Stomach smooth muscle (tissue), 2 donors: Measurements from ENCODE around the gene GHRH.
A peak's percentile ranks its signal among the peaks of the same experiment; 100 is the strongest.

Experiments used
- H3K27ac ChIP-seq: one replicate; pipeline ENCODE4 v1.7.0; 2013; ENCODE audit warnings: mild to moderate bottlenecking, low read length, inconsistent platforms
- H3K27me3 ChIP-seq, 2 donors: one replicate each; pipeline ENCODE4 v1.7.0; 2013; ENCODE audit warnings: low read length in 2 of 2; ENCODE audit not compliant: insufficient read depth in 2 of 2, control insufficient read depth in 1 of 2
- H3K36me3 ChIP-seq, 2 donors: one replicate each; pipeline ENCODE4 v1.7.0; 2013; ENCODE audit warnings: low read length in 2 of 2; ENCODE audit not compliant: control insufficient read depth in 2 of 2, insufficient read depth in 2 of 2
- H3K4me1 ChIP-seq: one replicate; pipeline ENCODE4 v1.7.0; 2013; ENCODE audit warnings: low read length; ENCODE audit not compliant: control insufficient read depth, insufficient read depth
- H3K4me3 ChIP-seq, 2 donors: one replicate each; pipeline ENCODE4 v1.7.0; 2013; ENCODE audit warnings: low read length in 2 of 2
- H3K9ac ChIP-seq, 2 donors: one replicate each; pipeline ENCODE4 v1.7.0; 2013; ENCODE audit warnings: low read length in 2 of 2, mild to moderate bottlenecking in 1 of 2
- H3K9me3 ChIP-seq, 2 donors: one replicate each; pipeline ENCODE4 v1.7.0; 2013; ENCODE audit warnings: low read length in 2 of 2; ENCODE audit not compliant: control insufficient read depth in 2 of 2
- donor health status: healthy.
- donor health status: Pancreatic carcinoma.

GHRH gene

DNA sequence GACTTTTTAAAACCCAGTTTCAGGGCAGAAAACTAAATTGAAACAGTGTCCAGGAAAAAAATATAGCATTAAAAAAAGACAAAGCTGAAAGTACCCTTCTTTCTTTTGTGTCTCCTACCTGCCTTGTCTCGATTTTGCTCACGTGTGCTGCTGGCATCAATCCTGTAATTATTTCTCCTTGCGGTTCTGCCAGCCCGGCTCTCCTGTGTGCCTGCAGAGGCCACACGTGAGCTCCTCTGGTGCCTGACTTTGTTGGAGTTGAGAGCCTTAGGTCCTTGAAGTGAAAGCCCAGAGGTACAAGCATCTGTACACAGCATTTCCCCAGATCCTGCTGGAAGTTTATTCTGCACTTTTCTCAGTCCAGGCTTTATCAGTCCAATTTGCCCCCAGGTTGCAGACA is 36.5 kb downstream of the GHRH start:
- H3K4me1 ChIP-seq = peaks cover 17% of the 10 kb centered on the region
- no peak overlapping the region for H3K27ac ChIP-seq
- no peaks in the 10 kb centered on the region for H3K9me3 ChIP-seq
- H3K4me3 ChIP-seq = no peak overlapping the region
- no peaks in the 10 kb centered on the region for H3K27me3 ChIP-seq
- no peak overlapping the region for H3K9ac ChIP-seq
- peaks cover 57 to 60% of the 10 kb centered on the region in 2 donors for H3K36me3 ChIP-seq

DNA sequence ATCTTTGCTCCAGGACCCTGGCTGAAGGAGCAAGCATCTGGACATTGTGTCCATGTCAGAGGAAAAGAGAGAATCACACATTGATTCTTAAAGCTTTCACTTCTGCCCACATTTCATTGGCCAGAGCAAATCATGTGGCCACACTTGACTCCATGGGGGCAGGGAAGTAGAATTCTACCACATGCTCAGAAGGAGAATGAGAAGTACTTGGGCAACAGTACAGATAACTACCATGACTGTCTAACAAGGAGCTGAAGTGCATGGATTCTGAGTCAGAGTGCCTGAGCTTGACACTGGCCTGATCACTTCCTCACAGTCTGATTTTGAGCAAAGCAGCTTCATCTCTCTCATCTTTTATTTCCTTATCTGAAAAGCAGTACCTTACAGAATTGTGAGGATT is 38.6 kb downstream of the GHRH start:
- no peak overlapping the region for H3K4me3 ChIP-seq
- H3K4me1 ChIP-seq = peaks cover 14% of the 10 kb centered on the region
- no peaks in the 10 kb centered on the region for H3K9me3 ChIP-seq
- H3K9ac ChIP-seq = no peak overlapping the region
- peaks cover 39 to 41% of the 10 kb centered on the region in 2 donors for H3K36me3 ChIP-seq
- no peaks in the 10 kb centered on the region for H3K27me3 ChIP-seq
- no peak overlapping the region for H3K27ac ChIP-seq

DNA sequence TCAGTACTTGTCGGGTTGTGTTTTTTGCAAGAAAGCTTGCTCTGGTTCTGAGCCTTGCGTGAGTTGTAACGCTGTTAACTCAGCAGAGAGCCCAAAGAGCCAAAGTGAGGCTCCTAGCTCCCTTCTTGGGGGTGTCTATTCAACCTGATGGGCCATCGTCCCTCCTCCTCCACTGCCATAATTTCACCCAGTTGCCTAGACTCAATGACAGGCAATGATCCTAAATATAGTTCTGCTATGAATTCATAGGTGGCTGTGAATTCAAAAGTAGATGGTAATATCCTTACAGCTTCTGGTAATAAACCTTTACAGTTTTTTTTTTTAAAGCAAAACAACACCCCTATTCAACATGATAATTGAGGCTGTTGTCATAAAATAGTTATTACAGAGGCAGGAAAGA is 39.5 kb downstream of the GHRH start:
- Histone ChIP-seq H3K27me3 (no peaks in the 10 kb centered on the region), H3K4me3 (no peak overlapping the region), H3K9ac (no peak overlapping the region), H3K9me3 (no peaks in the 10 kb centered on the region), H3K4me1 (peaks cover 12% of the 10 kb centered on the region), H3K27ac (no peak overlapping the region), H3K36me3 (peaks cover 32 to 33% of the 10 kb centered on the region in 2 donors)

DNA sequence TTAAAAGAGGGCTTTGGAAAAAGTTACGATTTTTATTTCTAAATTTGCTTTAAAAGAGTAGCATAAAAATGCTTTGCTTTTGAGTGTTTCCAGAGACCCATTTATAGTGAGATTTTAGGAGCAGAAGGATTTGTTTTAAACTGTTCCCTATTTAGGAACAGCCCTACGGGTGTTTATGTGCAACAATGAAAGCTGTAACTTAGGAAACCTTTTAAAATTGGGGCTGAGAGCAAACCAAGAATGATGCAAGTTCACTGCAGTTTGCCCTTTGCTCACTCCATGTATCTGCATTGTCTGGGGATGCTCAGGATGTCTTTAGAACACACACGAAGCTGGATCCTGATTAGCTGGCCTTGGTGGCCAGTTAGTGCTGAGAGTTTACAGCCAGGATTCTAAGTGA is 40.9 kb downstream of the GHRH start:
- Histone ChIP-seq H3K27ac (peak overlapping the region; percentile 32), H3K4me3 (no peak overlapping the region), H3K36me3 (peaks cover 21 to 26% of the 10 kb centered on the region in 2 donors), H3K27me3 (no peaks in the 10 kb centered on the region), H3K9ac (peak overlapping the region in 1 of 2 donors; percentile 36), H3K9me3 (no peaks in the 10 kb centered on the region), H3K4me1 (peaks cover 7% of the 10 kb centered on the region)

DNA sequence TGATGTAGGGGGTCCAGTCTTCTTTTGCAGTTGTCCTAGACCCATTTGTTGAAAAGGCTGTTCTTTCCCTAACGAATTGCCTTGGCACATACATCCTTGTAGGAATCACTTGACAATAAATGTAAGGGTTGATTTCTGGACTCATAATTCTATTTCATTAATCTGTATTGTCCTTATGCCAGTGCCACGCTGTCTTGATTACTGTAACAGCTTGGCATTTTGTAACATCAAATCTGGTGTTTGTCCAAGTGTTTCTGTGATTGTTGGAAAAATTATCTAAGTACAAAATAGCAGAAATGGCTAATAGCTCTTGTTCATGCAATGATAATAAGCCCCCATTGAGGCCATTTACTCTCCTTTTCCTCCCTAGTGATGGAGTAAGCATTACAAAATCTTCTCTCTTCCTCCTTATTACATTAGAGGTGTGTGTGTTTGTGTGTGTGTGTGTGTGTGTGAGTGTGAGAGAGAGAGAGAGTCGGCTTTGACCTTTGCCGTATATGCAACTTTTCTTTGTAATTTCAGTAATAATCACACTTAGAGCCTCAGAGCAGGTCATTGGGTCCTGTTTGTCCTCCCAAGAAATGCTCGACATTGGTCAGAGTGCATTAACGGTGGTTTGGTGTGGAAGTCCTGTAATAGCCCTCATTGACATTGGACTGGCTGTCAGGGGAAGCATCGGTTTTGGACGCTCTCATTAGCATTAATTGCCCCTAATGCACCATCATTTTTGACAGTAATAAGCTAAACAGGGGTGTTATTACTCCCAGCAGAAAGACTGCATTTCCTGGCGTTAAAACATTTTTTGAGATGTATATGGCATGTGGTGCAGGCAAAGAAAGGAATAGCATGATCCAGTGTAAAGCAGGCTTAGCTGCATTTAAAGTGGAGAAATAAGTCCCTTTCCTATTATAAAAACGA is 41.6 kb downstream of the GHRH start:
- no peaks in the 10 kb centered on the region for H3K27me3 ChIP-seq
- no peak overlapping the region for H3K4me3 ChIP-seq
- H3K4me1 ChIP-seq = peaks cover 7% of the 10 kb centered on the region
- H3K9me3 ChIP-seq = no peaks in the 10 kb centered on the region
- H3K9ac ChIP-seq = peak overlapping the region in 1 of 2 donors; percentile 36
- peaks cover 14 to 19% of the 10 kb centered on the region in 2 donors for H3K36me3 ChIP-seq
- peak overlapping the region; percentile 32 for H3K27ac ChIP-seq

DNA sequence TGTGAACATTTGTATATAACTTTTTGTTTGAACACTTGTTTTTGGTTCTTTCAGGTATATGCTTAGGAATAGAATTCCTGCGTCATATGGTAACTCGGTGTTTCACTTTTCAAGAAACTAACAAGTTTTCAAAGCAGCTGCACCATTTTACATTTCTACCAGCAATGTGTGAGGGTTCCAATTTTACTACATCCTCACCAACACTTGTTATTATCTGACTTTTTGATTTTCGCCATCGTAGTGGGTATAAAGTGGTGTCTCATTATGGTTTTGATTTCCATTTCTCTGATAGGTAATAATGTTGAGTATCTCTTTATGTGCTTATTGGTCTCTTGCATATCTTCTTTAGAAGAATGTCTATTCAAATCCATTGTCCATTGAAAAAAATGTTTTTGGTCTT is 42.6 kb downstream of the GHRH start:
- Histone ChIP-seq H3K4me3 (no peak overlapping the region), H3K27me3 (no peaks in the 10 kb centered on the region), H3K27ac (no peak overlapping the region), H3K4me1 (peaks cover 7% of the 10 kb centered on the region), H3K36me3 (peaks cover 10 to 12% of the 10 kb centered on the region in 2 donors), H3K9ac (no peak overlapping the region), H3K9me3 (no peaks in the 10 kb centered on the region)

DNA sequence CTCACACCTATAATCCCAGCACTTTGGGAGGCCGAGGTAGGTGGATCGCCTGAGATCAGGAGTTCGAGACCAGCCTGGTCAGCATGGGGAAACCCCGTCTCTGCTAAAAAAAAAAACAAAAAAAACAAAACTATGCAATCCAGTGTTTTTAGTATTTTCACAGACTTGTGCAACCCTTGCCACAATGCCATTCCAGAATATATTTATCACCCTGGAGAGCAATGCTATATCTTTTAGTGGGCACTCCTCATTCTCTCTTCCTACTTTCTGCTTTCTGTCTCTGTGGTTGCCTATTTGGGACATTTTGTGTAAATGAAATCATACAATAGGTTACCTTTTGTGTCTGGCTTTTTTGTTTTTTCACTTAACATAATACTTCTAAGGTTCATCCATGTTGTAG is 43.2 kb downstream of the GHRH start:
- no peaks in the 10 kb centered on the region for H3K9me3 ChIP-seq
- no peak overlapping the region for H3K27ac ChIP-seq
- H3K4me1 ChIP-seq = peaks cover 7% of the 10 kb centered on the region
- H3K27me3 ChIP-seq = no peaks in the 10 kb centered on the region
- no peak overlapping the region for H3K4me3 ChIP-seq
- H3K9ac ChIP-seq = no peak overlapping the region
- H3K36me3 ChIP-seq = peaks cover 10 to 12% of the 10 kb centered on the region in 2 donors

DNA sequence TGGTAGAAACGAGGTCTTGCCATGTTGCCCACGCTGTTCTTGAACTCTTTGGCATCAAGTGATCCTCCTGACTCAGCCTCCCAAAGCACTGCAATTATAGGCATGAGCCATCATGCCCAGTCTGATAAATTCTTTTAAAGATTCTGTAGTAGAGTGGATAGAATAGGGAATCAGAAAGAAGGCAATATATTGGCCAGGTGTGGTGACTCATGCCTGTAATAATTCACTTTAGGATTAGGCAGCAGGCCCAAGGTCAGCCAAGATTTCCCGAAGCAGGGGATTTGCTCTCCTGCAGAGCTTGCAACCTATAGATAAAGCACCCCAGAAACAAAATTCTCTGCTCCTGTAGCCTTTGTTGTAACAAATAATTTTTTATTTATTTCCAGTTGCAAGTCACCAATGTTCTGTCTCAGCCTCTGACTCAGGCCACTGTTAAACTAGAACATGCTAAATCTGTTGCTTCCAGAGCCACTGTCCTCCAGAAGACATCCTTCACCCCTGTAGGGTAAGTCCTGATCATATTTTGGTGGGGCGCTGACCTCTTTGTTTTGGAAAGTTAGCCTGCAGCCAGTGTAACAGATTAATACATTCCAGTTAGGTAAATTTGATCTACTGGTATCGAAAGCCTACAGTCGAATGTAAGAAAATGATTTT is 51.8 kb downstream of the GHRH start:
- Histone ChIP-seq H3K27ac (no peak overlapping the region), H3K9ac (no peak overlapping the region), H3K27me3 (no peaks in the 10 kb centered on the region), H3K9me3 (no peaks in the 10 kb centered on the region), H3K4me3 (no peak overlapping the region), H3K4me1 (no peaks in the 10 kb centered on the region), H3K36me3 (peaks cover 38 to 42% of the 10 kb centered on the region in 2 donors)

DNA sequence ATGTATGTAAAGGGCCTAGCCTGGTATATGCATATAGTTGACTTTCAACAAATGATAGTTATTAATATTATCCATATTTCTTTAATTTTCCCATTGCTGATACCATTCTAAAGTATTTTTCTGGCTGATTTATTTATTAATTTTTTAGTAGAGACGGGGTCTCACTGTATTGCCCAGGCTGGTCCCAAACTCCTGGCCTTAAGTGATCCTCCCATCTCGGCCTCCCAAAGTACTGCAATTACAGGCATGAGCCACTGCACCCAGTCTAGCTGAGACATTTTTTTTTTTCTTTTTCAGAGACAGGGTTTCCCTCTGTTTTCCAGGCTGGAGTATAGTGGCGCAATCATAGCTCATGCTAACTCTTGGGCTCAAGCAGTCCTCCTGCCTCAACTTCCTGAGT is 52.4 kb downstream of the GHRH start:
- Histone ChIP-seq H3K36me3 (peaks cover 41 to 42% of the 10 kb centered on the region in 2 donors), H3K4me1 (no peaks in the 10 kb centered on the region), H3K27ac (no peak overlapping the region), H3K9ac (no peak overlapping the region), H3K4me3 (no peak overlapping the region), H3K9me3 (no peaks in the 10 kb centered on the region), H3K27me3 (no peaks in the 10 kb centered on the region)

DNA sequence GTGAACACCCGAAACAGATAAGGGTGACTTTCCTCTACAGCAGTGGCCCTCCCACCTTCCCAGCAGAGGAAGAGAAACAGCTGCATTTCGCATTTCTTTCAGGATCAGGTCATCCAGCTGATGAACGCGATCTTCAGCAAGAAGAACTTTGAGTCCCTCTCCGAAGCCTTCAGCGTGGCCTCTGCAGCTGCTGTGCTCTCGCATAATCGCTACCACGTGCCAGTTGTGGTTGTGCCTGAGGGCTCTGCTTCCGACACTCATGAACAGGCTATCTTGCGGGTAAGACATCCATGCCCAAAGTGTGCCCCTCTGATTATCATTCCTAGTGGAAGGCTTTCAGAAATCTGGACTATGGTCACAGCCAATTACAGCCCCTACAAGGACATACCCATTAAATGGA is 54.4 kb downstream of the GHRH start:
- no peak overlapping the region for H3K27ac ChIP-seq
- H3K4me3 ChIP-seq = no peak overlapping the region
- H3K9me3 ChIP-seq = no peaks in the 10 kb centered on the region
- H3K36me3 ChIP-seq = peaks cover 38 to 41% of the 10 kb centered on the region in 2 donors
- H3K9ac ChIP-seq = no peak overlapping the region
- peaks cover 6% of the 10 kb centered on the region for H3K4me1 ChIP-seq
- no peaks in the 10 kb centered on the region for H3K27me3 ChIP-seq

DNA sequence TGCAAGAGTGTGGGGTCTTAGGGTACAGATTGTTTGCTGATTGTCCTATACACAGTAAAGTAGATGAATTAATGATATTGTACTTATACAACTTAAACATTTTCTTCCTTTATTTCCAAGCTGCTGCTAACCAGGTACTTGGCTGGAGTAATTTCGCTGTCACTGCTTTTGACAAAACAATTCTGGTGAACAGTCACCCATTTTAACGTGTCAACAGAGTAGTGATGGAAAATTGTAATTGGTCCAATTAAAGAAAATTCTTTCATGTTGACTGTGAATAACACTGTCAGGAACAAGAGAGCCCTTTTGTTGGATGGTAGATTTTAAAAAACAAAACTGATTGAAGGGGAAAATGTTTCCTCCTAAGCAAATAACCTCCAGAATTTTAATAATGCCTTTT is 55.8 kb downstream of the GHRH start:
- no peaks in the 10 kb centered on the region for H3K27me3 ChIP-seq
- H3K9ac ChIP-seq = no peak overlapping the region
- H3K4me3 ChIP-seq = no peak overlapping the region
- H3K4me1 ChIP-seq = peaks cover 6% of the 10 kb centered on the region
- no peak overlapping the region for H3K27ac ChIP-seq
- no peaks in the 10 kb centered on the region for H3K9me3 ChIP-seq
- peaks cover 39 to 42% of the 10 kb centered on the region in 2 donors for H3K36me3 ChIP-seq
